Stimulated activated CD8-positive, alpha-beta memory T cell treated with anti-CD3 and anti-CD28 coated beads, Interleukin-12 subunit alpha, Interleukin-12 subunit beta, amount 100 ng/mL, for 24 hours (primary cell): ENCODE results near the gene SLC66A3.

Experiments
- DNase-seq: peaks from one replicate; pipeline ENCODE4 v3.0.0-alpha.2; 2020; ENCODE audit errors: extremely low read depth

The SLC66A3 gene

GRCh38 chr2:11134349-11134748 lies 20.9 kb upstream of the SLC66A3 start:
- no peak for DNase-seq

DNA sequence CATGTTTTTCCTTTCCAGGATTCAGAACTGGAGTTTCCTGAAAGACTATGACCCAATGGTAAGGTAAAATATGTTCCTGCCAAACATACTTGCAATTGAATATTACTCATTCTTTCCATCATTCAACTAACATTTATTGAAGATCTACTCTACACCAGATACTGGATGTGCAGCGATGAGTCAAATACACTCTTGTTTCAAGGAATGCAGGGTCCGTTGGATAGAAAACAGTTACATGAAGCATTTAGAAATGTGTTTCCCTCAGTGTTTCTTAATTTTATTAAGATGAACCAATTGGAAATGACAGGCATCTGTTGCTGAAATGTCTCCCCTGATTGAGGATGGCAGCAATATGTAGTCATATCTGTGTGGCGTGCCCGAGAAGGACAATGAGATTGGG lies 14.8 kb upstream of the SLC66A3 start:
- DNase-seq, result no peak

- DNase-seq, result no peak
Observed at GRCh38 chr2:11141319-11141718, 13.9 kb upstream of the SLC66A3 start.

GRCh38 chr2:11142330-11142729 lies 12.9 kb upstream of the SLC66A3 start:
- DNase-seq, result no peak

DNA sequence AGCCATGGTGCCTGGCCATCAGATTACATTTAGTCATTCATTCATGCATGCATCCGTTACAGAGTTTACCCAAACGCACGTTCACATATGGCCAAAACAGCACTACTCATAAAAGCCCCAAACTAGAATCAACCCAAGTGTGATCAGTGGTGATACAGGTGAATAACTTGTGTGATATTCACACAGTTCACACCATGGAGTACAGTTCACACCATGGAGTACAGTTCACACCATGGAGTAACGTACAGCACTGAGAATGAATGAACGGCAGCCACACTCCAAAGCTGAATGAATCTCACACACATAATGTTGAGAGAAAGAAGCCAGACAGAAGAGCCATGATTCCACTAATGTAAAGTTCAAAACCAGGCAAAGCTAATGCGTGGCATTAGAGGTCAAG lies 12.3 kb upstream of the SLC66A3 start:
- no peak for DNase-seq

DNA sequence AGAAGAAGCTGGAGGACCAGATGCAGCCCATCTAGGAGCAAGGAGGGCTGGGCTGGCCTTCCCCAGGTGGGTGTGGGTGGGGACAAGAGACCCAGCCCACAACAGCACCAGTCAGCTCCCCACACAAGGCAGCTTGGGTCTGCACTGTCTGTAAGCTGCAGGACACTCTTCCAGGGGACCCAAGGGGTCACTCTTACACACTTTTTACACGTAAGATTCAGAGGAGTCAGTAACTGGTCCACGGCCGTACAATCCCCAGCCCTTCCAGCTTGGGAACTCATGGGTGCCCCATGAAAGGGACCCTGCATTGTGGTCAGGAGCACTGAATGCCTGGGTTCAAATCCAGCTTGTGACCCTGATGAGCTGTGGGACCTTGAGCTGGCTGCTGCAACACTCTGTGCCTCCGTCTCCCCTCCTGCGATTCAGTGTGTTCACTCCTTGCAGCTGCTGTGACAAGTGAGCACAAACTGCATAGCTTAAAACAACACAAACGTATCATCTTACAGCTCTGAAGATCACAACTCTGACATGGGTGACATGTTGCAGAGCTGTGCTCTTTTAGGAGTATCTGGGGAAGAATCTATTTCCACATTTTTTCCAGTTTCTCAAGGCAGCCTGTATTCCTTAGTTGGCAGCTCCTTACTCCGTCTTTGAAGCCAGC lies 11.1 kb upstream of the SLC66A3 start:
- DNase-seq, result no peak

GRCh38 chr2:11144738-11145079 lies 10.6 kb upstream of the SLC66A3 start:
- DNase-seq, result no peak

DNA sequence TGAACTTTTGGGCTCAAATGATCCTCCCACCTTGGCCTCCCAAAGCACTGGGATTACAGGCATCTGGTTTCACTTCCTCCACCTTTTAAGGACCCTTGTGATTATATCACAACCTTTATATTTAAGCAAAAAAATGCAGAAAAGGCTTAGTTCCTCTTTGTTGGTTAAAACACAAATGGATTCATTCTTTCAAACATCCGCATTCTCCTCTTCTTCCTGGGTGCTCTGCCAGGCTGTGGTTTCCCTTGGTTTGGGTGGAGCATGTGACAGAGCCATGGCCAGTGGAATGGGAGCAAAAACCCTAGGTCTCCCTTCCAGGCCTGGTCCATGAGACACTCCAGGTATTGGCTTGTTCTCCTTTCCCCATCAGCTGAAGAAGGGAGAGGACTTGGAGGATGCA lies 9.9 kb upstream of the SLC66A3 start:
- DNase-seq, result no peak

GRCh38 chr2:11146076-11146475 lies 9.2 kb upstream of the SLC66A3 start:
- DNase-seq, result no peak

GRCh38 chr2:11147263-11147662 lies 8.0 kb upstream of the SLC66A3 start:
- DNase-seq, result no peak

- no peak for DNase-seq
Observed at GRCh38 chr2:11152591-11152990, 2.7 kb upstream of the SLC66A3 start.

- DNase-seq, result no peak
Observed at GRCh38 chr2:11154016-11154922, 998 bp upstream of the SLC66A3 start.

- peak; percentile 99 for DNase-seq
Observed at GRCh38 chr2:11154923-11155380, 315 bp upstream of the SLC66A3 start.

- no peak for DNase-seq
Observed at GRCh38 chr2:11156396-11157075, 1.3 kb downstream of the SLC66A3 start.

DNA sequence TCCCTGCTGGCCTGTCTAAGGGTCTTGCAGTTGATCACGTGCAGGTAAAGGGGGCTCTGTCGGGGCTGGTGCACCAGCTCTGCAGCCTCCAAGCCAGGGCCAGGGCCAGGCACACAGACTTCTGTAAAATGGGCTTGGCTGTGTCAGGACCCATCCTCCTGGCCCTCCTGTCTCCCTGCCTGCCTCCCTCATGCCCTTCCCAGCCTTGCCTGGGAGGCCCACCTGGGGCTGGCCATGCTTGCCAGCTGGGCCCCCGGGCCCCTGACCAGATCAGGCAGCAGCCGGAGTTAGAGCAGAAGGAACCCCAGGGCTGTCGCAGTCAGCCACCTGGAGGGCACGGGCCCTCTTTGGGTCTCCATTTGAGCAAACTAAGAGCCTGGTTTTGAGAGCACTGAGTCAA lies 2.0 kb downstream of the SLC66A3 start:
- DNase-seq, result no peak

GRCh38 chr2:11157731-11158130 lies 2.5 kb downstream of the SLC66A3 start:
- DNase-seq, result no peak

GRCh38 chr2:11158916-11159573 lies 3.8 kb downstream of the SLC66A3 start:
- DNase-seq, result no peak

GRCh38 chr2:11159574-11160170 lies 4.4 kb downstream of the SLC66A3 start:
- DNase-seq, result no peak

DNA sequence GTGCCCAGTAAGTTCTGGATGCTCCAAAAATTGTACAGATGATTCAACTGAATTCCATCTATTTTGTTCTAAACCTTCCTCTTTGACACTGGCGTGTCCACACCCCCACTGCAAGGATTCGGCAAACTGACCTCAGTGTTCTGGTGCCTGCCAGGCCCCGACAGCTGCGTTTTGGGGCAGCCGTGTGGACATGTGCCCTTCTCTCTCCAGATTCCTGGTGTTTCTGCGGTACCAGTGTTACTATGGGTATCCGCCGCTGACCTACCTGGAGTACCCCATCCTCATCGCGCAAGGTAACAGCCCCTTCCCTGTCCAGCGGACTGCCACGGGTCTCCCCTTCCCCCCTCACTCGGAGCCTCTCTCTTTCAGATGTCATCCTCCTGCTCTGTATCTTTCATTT lies 5.0 kb downstream of the SLC66A3 start:
- no peak for DNase-seq

- DNase-seq, result no peak
Observed at GRCh38 chr2:11160731-11161455, 5.6 kb downstream of the SLC66A3 start.

DNA sequence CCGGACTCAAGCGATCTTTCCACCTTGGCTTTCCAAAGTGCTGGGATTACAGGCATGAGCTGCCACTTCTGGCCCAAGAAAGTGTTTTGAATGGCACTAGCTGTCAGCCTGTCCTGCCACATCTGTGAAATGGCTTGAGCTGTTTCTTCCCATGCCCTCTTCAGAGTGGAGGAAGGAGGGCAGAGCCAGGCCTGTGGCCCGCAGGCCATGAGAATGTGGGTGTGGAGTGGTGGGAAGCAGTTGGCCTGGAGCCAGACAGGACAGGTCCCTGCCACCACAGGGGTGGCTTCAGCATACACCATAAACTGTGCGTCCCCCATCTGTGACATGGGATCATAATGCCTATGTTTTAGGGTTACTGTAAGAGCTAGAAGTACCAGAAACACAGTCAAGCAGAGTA lies 6.5 kb downstream of the SLC66A3 start:
- no peak for DNase-seq
